Coronary artery (tissue), 2 donors: ENCODE measurements around the gene UMODL1.

Experiments
- DNase-seq: peaks from one replicate; pipeline ENCODE4 v3.0.0-alpha.2; 2017; ENCODE audit warnings: low spot score
- H3K27ac ChIP-seq, 2 donors: fragments of 200-600 bp; sonication (generic); one replicate each; pipeline ENCODE4 v1.5.1; 2016 to 2019
- H3K4me3 ChIP-seq: fragments of 200-600 bp; sonication (generic); 2 replicates; pipeline ENCODE4 v1.5.1; 2016; ENCODE audit warnings: mild to moderate bottlenecking, moderate library complexity
- TF ChIP-seq, protein P1 (sequence below): fragments of 200-600 bp; sonication (generic); IDR thresholded peaks from one replicate; pipeline ENCODE4 v1.5.1; 2019; ENCODE audit warnings: antibody characterized with exemption

UMODL1 gene

GRCh38 chr21:42120903-42121535 is 49.9 kb downstream of the UMODL1 start:
- H3K4me3 ChIP-seq, result no peak overlapping the region
- TF ChIP-seq, protein P1, sequence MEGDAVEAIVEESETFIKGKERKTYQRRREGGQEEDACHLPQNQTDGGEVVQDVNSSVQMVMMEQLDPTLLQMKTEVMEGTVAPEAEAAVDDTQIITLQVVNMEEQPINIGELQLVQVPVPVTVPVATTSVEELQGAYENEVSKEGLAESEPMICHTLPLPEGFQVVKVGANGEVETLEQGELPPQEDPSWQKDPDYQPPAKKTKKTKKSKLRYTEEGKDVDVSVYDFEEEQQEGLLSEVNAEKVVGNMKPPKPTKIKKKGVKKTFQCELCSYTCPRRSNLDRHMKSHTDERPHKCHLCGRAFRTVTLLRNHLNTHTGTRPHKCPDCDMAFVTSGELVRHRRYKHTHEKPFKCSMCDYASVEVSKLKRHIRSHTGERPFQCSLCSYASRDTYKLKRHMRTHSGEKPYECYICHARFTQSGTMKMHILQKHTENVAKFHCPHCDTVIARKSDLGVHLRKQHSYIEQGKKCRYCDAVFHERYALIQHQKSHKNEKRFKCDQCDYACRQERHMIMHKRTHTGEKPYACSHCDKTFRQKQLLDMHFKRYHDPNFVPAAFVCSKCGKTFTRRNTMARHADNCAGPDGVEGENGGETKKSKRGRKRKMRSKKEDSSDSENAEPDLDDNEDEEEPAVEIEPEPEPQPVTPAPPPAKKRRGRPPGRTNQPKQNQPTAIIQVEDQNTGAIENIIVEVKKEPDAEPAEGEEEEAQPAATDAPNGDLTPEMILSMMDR, result no peak
- H3K27ac ChIP-seq, result no peak overlapping the region
- no peak for DNase-seq

GRCh38 chr21:42121794-42122193 is 50.7 kb downstream of the UMODL1 start:
- TF ChIP-seq, protein P1, result no peak
- Histone ChIP-seq H3K4me3 (no peak overlapping the region), H3K27ac (no peak overlapping the region)
- DNase-seq, result no peak

DNA sequence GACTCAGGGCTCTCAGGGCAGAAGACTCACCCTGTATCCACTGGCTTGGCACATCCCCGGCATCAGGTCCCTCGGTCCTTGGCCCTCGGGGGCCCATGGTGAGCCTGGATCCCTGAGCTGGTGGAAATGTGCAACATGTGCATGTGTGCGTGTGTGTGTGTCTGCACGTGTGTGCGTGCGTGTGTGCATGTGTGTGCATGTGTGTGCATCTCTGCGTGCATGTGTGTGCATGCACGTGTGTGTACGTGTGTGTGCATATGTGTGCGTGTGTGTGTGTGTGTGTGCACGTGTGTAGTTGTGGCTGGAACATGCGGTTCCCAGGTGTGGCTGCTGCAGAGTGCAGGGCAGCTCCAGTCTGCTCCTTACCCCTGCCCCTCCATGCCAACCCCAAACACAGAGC is 51.3 kb downstream of the UMODL1 start:
- no peak for DNase-seq
- TF ChIP-seq, protein P1, result no peak
- Histone ChIP-seq H3K27ac (no peak overlapping the region), H3K4me3 (no peak overlapping the region)

- Histone ChIP-seq H3K4me3 (no peak overlapping the region), H3K27ac (no peak overlapping the region)
- no peak for DNase-seq
- TF ChIP-seq, protein P1, result no peak
Measured at GRCh38 chr21:42122808-42123207, 51.7 kb downstream of the UMODL1 start.

DNA sequence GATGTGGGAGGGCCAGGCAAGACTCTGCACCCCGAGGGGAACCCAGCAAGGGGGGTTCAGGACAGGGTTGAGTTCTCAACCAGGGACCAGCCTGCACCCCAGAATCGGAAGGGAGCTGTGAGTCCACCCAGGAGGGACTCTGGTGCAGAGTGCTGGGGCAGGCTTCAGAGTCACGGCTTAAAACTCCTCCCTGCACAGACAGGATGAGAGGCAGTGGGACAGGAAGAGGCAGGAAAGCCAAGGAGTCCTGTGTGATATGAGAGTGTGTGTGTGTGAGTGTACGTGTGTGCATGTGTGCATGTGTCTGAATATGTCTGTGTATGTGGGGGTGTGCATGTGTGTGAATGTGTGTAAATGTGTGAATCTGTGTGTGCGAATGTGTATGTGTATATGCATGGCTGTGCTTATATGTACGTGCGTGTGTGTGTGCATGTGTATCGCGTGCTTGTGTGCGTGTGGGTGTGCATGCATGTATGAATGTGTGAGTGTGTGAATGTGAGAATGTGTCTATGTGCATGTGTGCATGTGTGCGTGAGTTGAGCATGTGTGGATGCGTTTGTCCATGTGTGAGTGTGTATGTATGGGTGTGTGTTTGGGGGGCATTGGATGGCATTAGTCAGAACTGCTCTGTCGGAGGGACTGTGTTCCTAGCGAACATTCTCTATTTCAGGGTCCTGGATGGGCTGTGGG is 52.2 kb downstream of the UMODL1 start:
- DNase-seq, result no peak
- TF ChIP-seq, protein P1, result no peak

DNA sequence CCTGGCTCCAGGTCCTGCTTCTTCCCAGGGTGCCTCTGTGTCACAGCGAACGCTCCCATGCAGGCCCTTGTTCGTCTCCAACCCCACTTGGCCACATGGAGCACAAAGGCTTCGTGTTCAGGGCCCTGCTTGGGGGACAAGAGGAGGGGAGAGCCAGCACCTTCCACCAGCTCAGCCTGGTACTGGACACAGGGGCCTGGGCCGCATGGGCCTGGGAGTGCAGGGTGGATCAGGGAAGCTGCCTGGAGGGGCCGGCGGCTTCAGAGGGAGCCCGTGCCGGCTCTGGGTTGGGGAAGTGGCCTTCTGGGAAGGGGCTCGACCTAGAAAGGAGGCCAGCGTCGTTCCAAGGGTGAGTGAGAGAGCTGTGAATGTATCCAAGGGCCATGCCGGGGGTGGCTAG is 53.0 kb downstream of the UMODL1 start:
- TF ChIP-seq, protein P1, result no peak
- DNase-seq, result no peak
- Histone ChIP-seq H3K27ac (no peak overlapping the region), H3K4me3 (no peak overlapping the region)

More for the DNA sequence above, 52.2 kb downstream of the UMODL1 start:
- Histone ChIP-seq H3K4me3 (no peak overlapping the region), H3K27ac (no peak overlapping the region)
